T-helper 9 cell (primary cell): ENCODE data around the gene APLP2.

Experiments used
- DNase-seq: peaks from one replicate; pipeline ENCODE4 v3.0.0-alpha.2; 2020

Gene APLP2

GRCh38 chr11:130120045-130120444 is 50.4 kb downstream of the APLP2 start:
- no peak for DNase-seq

- DNase-seq, result no peak
These were observed 51.8 kb downstream of the APLP2 start for GRCh38 chr11:130121445-130121978.

- DNase-seq, result no peak
These were observed 52.5 kb downstream of the APLP2 start for GRCh38 chr11:130122141-130122575.

- no peak for DNase-seq
These were observed 53.8 kb downstream of the APLP2 start for GRCh38 chr11:130123414-130124040.

- DNase-seq, result no peak
These were observed 54.4 kb downstream of the APLP2 start for GRCh38 chr11:130124096-130124495.

GRCh38 chr11:130125638-130126037 is 55.9 kb downstream of the APLP2 start:
- no peak for DNase-seq

GRCh38 chr11:130126516-130126915 is 56.8 kb downstream of the APLP2 start:
- DNase-seq, result no peak

- no peak for DNase-seq
These were observed 57.8 kb downstream of the APLP2 start for GRCh38 chr11:130127509-130127908.

GRCh38 chr11:130128626-130129025 is 58.9 kb downstream of the APLP2 start:
- no peak for DNase-seq

GRCh38 chr11:130129922-130130321 is 60.2 kb downstream of the APLP2 start:
- no peak for DNase-seq

GRCh38 chr11:130131961-130132850 is 62.5 kb downstream of the APLP2 start:
- DNase-seq, result peak; percentile 8

GRCh38 chr11:130133716-130134115 is 64.0 kb downstream of the APLP2 start:
- no peak for DNase-seq

GRCh38 chr11:130136107-130136506 is 66.4 kb downstream of the APLP2 start:
- no peak for DNase-seq

- DNase-seq, result no peak
These were observed 68.3 kb downstream of the APLP2 start for GRCh38 chr11:130137999-130138398.

- no peak for DNase-seq
These were observed 69.7 kb downstream of the APLP2 start for GRCh38 chr11:130139401-130139800.

- DNase-seq, result no peak
These were observed 72.1 kb downstream of the APLP2 start for GRCh38 chr11:130141561-130142341.

GRCh38 chr11:130144141-130144540 is 74.4 kb downstream of the APLP2 start:
- DNase-seq, result no peak

- DNase-seq, result no peak
These were observed 75.2 kb downstream of the APLP2 start for GRCh38 chr11:130144861-130145281.

- no peak for DNase-seq
These were observed 75.7 kb downstream of the APLP2 start for GRCh38 chr11:130145311-130145812.

- no peak for DNase-seq
These were observed 76.5 kb downstream of the APLP2 start for GRCh38 chr11:130145975-130146776.

- no peak for DNase-seq
These were observed 77.1 kb downstream of the APLP2 start for GRCh38 chr11:130146796-130147195.

GRCh38 chr11:130148796-130149326 is 79.2 kb downstream of the APLP2 start:
- no peak for DNase-seq
